ENCODE data around the gene RAPGEF6.
A peak's percentile ranks its signal among the peaks of the same experiment; 100 is the strongest.

RAPGEF6 gene

GRCh38 chr5:131536850-131537448 lies 98.1 kb downstream of the RAPGEF6 start:
- no peak for DNase-seq

GRCh38 chr5:131536211-131536826 lies 98.7 kb downstream of the RAPGEF6 start:
- peak; percentile 24 for DNase-seq

- DNase-seq: no peak
These were observed 100.1 kb downstream of the RAPGEF6 start for GRCh38 chr5:131534974-131535373.

- no peak for DNase-seq
These were observed 101.2 kb downstream of the RAPGEF6 start for GRCh38 chr5:131533836-131534235.

GRCh38 chr5:131532031-131532640 lies 102.9 kb downstream of the RAPGEF6 start:
- DNase-seq: no peak

GRCh38 chr5:131530706-131531331 lies 104.2 kb downstream of the RAPGEF6 start:
- peak; percentile 29 for DNase-seq

- DNase-seq: no peak
These were observed 106.3 kb downstream of the RAPGEF6 start for GRCh38 chr5:131528682-131529081.

GRCh38 chr5:131525805-131526204 lies 109.2 kb downstream of the RAPGEF6 start:
- DNase-seq: no peak

- DNase-seq: no peak
These were observed 110.6 kb downstream of the RAPGEF6 start for GRCh38 chr5:131524431-131524830.

- DNase-seq: no peak
These were observed 111.4 kb downstream of the RAPGEF6 start for GRCh38 chr5:131523500-131524185.

GRCh38 chr5:131521252-131521651 lies 113.8 kb downstream of the RAPGEF6 start:
- DNase-seq: no peak

GRCh38 chr5:131515348-131515747 lies 119.7 kb downstream of the RAPGEF6 start:
- no peak for DNase-seq

- no peak for DNase-seq
These were observed 120.4 kb downstream of the RAPGEF6 start for GRCh38 chr5:131514316-131515283.

- no peak for DNase-seq
These were observed 121.2 kb downstream of the RAPGEF6 start for GRCh38 chr5:131513780-131514179.

GRCh38 chr5:131511934-131512333 lies 123.1 kb downstream of the RAPGEF6 start:
- DNase-seq: no peak

- no peak for DNase-seq
These were observed 125.2 kb downstream of the RAPGEF6 start for GRCh38 chr5:131509801-131510200.

- no peak for DNase-seq
These were observed 129.7 kb downstream of the RAPGEF6 start for GRCh38 chr5:131505237-131505908.

- no peak for DNase-seq
These were observed 138.7 kb downstream of the RAPGEF6 start for GRCh38 chr5:131496400-131496713.

- no peak for DNase-seq
These were observed 139.3 kb downstream of the RAPGEF6 start for GRCh38 chr5:131495536-131496399.

GRCh38 chr5:131491749-131492148 lies 143.3 kb downstream of the RAPGEF6 start:
- no peak for DNase-seq

GRCh38 chr5:131488463-131488862 lies 146.6 kb downstream of the RAPGEF6 start:
- DNase-seq: no peak

Data from NCI-H1436 treated with DMSO at 0.1 percent for 48 hours (cell line).